ENCODE results near the gene KCNA5.

- TF ChIP-seq POLR2A (IDR thresholded peaks at IDR 0.05), result no peak
- peak; percentile 75 to 92 (median 87) for TF ChIP-seq CTCF (IDR thresholded peaks at IDR 0.05 in 8 of 11, conservative IDR thresholded peaks at IDR 0.05 in 3 of 11)
- no peak for TF ChIP-seq POLR2AphosphoS5 (IDR thresholded peaks at IDR 0.05)
Observed at GRCh38 chr12:5022465-5023061, 21.1 kb upstream of the KCNA5 start.

Data from spleen (tissue), 7 donors.